ENCODE data around the gene CACNG7.

CACNG7 gene

GRCh38 chr19:53969366-53969765 lies 60.3 kb downstream of the CACNG7 start:
- no peak for TF ChIP-seq CTCF (IDR thresholded peaks at IDR 0.05; ENCODE audit: low read depth, low read length, missing control alignments)
- H3K4me3 ChIP-seq (replicated peaks; ENCODE audit: low read depth, low read length) = no peak overlapping the region
- no peak for DNase-seq (ENCODE audit: extremely low read depth, low read depth)

- no peak for DNase-seq (ENCODE audit: extremely low read depth, low read depth)
- no peak overlapping the region for H3K4me3 ChIP-seq (replicated peaks; ENCODE audit: low read depth, low read length)
- no peak for TF ChIP-seq CTCF (IDR thresholded peaks at IDR 0.05; ENCODE audit: low read depth, low read length, missing control alignments)
Measured at GRCh38 chr19:53971673-53972072, 62.6 kb downstream of the CACNG7 start.

GRCh38 chr19:53977429-53977990 lies 68.4 kb downstream of the CACNG7 start:
- TF ChIP-seq CTCF (IDR thresholded peaks at IDR 0.05; ENCODE audit: low read depth, low read length, missing control alignments) = no peak
- H3K4me3 ChIP-seq (replicated peaks; ENCODE audit: low read depth, low read length) = no peak overlapping the region
- DNase-seq (ENCODE audit: extremely low read depth, low read depth) = peak; percentile 41

- TF ChIP-seq CTCF (IDR thresholded peaks at IDR 0.05; ENCODE audit: low read depth, low read length, missing control alignments) = no peak
- H3K4me3 ChIP-seq (replicated peaks; ENCODE audit: low read depth, low read length) = no peak overlapping the region
- no peak for DNase-seq (ENCODE audit: extremely low read depth, low read depth)
Measured at GRCh38 chr19:53977991-53978731, 69.1 kb downstream of the CACNG7 start.

- TF ChIP-seq CTCF (IDR thresholded peaks at IDR 0.05; ENCODE audit: low read depth, low read length, missing control alignments) = no peak
- DNase-seq (ENCODE audit: extremely low read depth, low read depth) = no peak
- peak overlapping the region; percentile 46 for H3K4me3 ChIP-seq (replicated peaks; ENCODE audit: low read depth, low read length)
Measured at GRCh38 chr19:53978975-53979801, 70.1 kb downstream of the CACNG7 start.

- no peak for TF ChIP-seq CTCF (IDR thresholded peaks at IDR 0.05; ENCODE audit: low read depth, low read length, missing control alignments)
- DNase-seq (ENCODE audit: extremely low read depth, low read depth) = no peak
- H3K4me3 ChIP-seq (replicated peaks; ENCODE audit: low read depth, low read length) = peak overlapping the region; percentile 8; the same call in 1 of the 2 replicates
Measured at GRCh38 chr19:53980539-53981375, 71.7 kb downstream of the CACNG7 start.

Measured in HFF-Myc (cell line).